ENCODE data around the gene TEX35. TPM values are rescaled to one million over a fixed set of nuclear protein-coding genes. Genes with fewer than 3 reads are reported as not detected.

The TEX35 gene
- total and polyA plus RNA-seq, 4 donors: not detected

DNA sequence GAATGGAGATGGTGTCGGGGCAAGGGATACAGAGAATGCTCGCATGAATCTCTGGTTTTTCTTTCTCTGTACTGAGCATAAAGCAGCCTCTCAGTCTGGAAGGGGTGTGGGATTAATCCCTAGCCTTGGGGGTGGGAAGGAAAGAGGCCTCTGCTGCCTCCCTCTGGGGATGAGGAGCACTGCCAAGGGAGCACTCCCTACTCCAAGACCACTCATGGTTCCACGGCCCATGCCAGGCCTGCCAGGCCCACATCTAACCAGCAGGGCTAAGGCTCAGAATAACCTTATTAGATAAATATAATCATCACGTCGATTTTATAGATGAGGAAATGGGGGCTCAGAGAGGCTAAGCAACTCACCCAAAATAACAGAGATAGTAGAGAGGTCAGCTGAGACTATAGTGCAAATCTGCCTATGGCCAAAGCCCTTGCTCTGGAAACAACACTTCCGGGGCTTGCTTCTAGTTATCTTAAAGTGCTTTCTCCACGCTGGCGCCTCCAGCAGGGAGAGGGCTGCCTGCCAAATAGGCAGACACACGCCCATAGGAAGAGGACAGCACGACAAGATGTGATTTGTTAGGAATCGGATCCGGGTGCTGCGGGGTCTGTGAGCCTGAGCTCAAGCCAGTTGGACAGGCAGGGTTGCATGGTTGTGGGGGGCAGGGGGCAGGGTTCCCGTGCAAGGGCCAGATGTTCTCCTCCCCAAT, 522 bp downstream of the TEX35 start:
- Histone ChIP-seq H3K36me3 (ENCODE audit: control insufficient read depth in 4 of 4, insufficient read depth in 3 of 4, low read depth in 1 of 4, low read length in 3 of 4) (no peaks in the 10 kb centered on the region), H3K9ac (ENCODE audit: low read depth in 1 of 2, low read length in 2 of 2) (no peak overlapping the region), H3K9me3 (ENCODE audit: control insufficient read depth in 4 of 4, low read length in 3 of 4) (no peaks in the 10 kb centered on the region), H3K27me3 (ENCODE audit: control insufficient read depth in 4 of 4, insufficient read depth in 4 of 4, low read length in 3 of 4) (no peaks in the 10 kb centered on the region), H3K4me3 (ENCODE audit: low read depth in 1 of 3, low read length in 3 of 3) (no peak overlapping the region), H3K4me1 (ENCODE audit: control insufficient read depth in 4 of 4, insufficient read depth in 4 of 4, low read length in 3 of 4) (no peaks in the 10 kb centered on the region), H3K27ac (ENCODE audit: low read depth in 1 of 2, low read length in 2 of 2) (no peak overlapping the region)
- TF ChIP-seq, protein P1, sequence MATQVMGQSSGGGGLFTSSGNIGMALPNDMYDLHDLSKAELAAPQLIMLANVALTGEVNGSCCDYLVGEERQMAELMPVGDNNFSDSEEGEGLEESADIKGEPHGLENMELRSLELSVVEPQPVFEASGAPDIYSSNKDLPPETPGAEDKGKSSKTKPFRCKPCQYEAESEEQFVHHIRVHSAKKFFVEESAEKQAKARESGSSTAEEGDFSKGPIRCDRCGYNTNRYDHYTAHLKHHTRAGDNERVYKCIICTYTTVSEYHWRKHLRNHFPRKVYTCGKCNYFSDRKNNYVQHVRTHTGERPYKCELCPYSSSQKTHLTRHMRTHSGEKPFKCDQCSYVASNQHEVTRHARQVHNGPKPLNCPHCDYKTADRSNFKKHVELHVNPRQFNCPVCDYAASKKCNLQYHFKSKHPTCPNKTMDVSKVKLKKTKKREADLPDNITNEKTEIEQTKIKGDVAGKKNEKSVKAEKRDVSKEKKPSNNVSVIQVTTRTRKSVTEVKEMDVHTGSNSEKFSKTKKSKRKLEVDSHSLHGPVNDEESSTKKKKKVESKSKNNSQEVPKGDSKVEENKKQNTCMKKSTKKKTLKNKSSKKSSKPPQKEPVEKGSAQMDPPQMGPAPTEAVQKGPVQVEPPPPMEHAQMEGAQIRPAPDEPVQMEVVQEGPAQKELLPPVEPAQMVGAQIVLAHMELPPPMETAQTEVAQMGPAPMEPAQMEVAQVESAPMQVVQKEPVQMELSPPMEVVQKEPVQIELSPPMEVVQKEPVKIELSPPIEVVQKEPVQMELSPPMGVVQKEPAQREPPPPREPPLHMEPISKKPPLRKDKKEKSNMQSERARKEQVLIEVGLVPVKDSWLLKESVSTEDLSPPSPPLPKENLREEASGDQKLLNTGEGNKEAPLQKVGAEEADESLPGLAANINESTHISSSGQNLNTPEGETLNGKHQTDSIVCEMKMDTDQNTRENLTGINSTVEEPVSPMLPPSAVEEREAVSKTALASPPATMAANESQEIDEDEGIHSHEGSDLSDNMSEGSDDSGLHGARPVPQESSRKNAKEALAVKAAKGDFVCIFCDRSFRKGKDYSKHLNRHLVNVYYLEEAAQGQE (IDR thresholded peaks at IDR 0.05): no peak
- TF ChIP-seq EGR1 (IDR thresholded peaks at IDR 0.05; ENCODE audit: low read depth in 2 of 2): no peak
- no peak for TF ChIP-seq SP1 (IDR thresholded peaks at IDR 0.05)
- no peak for TF ChIP-seq HNF4G (IDR thresholded peaks at IDR 0.05)
- TF ChIP-seq RAD21 (IDR thresholded peaks at IDR 0.05): no peak
- TF ChIP-seq HNF4A (conservative IDR thresholded peaks at IDR 0.05): no peak
- no peak for TF ChIP-seq YY1 (IDR thresholded peaks at IDR 0.05)
- no peak for TF ChIP-seq RXRA (IDR thresholded peaks at IDR 0.05)
- TF ChIP-seq FOXA2 (IDR thresholded peaks at IDR 0.05): no peak
- TF ChIP-seq, protein P2, sequence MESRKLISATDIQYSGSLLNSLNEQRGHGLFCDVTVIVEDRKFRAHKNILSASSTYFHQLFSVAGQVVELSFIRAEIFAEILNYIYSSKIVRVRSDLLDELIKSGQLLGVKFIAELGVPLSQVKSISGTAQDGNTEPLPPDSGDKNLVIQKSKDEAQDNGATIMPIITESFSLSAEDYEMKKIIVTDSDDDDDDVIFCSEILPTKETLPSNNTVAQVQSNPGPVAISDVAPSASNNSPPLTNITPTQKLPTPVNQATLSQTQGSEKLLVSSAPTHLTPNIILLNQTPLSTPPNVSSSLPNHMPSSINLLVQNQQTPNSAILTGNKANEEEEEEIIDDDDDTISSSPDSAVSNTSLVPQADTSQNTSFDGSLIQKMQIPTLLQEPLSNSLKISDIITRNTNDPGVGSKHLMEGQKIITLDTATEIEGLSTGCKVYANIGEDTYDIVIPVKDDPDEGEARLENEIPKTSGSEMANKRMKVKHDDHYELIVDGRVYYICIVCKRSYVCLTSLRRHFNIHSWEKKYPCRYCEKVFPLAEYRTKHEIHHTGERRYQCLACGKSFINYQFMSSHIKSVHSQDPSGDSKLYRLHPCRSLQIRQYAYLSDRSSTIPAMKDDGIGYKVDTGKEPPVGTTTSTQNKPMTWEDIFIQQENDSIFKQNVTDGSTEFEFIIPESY (IDR thresholded peaks at IDR 0.05): no peak
- TF ChIP-seq GABPA (IDR thresholded peaks at IDR 0.05 in 1 of 2, conservative IDR thresholded peaks at IDR 0.05 in 1 of 2): no peak
- TF ChIP-seq, protein P3, sequence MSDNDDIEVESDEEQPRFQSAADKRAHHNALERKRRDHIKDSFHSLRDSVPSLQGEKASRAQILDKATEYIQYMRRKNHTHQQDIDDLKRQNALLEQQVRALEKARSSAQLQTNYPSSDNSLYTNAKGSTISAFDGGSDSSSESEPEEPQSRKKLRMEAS (IDR thresholded peaks at IDR 0.05): no peak
- TF ChIP-seq FOXA1 (IDR thresholded peaks at IDR 0.05): no peak
- no peak for TF ChIP-seq JUND (IDR thresholded peaks at IDR 0.05)
- TF ChIP-seq, protein P4, sequence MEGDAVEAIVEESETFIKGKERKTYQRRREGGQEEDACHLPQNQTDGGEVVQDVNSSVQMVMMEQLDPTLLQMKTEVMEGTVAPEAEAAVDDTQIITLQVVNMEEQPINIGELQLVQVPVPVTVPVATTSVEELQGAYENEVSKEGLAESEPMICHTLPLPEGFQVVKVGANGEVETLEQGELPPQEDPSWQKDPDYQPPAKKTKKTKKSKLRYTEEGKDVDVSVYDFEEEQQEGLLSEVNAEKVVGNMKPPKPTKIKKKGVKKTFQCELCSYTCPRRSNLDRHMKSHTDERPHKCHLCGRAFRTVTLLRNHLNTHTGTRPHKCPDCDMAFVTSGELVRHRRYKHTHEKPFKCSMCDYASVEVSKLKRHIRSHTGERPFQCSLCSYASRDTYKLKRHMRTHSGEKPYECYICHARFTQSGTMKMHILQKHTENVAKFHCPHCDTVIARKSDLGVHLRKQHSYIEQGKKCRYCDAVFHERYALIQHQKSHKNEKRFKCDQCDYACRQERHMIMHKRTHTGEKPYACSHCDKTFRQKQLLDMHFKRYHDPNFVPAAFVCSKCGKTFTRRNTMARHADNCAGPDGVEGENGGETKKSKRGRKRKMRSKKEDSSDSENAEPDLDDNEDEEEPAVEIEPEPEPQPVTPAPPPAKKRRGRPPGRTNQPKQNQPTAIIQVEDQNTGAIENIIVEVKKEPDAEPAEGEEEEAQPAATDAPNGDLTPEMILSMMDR (IDR thresholded peaks at IDR 0.05; ENCODE audit: low read depth, low read length, missing input control): no peak
- no peak for TF ChIP-seq NR2F2 (IDR thresholded peaks at IDR 0.05)
- no peak for TF ChIP-seq TAF1 (conservative IDR thresholded peaks at IDR 0.05)
- TF ChIP-seq, protein P5, sequence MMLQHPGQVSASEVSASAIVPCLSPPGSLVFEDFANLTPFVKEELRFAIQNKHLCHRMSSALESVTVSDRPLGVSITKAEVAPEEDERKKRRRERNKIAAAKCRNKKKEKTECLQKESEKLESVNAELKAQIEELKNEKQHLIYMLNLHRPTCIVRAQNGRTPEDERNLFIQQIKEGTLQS (IDR thresholded peaks at IDR 0.05): no peak
- no peak for DNase-seq (ENCODE audit: low spot score)
- 77% methylated on average over 14 of the region's 14 CpGs for WGBS
